ENCODE results near the gene CCDC159. TPM values are rescaled to one million over a fixed set of nuclear protein-coding genes. Genes with fewer than 3 reads are reported as not detected.

Gene CCDC159
- total and polyA plus RNA-seq, 2 of the 13 experiments (the other 11 are each of a cell fraction or from before 2014, with no cell fraction given) = 1.7 to 6.3 TPM

- TF ChIP-seq THAP9 (CRISPR knock-in tag; IDR thresholded peaks at IDR 0.05; ENCODE audit: borderline replicate concordance) (peak; percentile 71; the same call in 1 of the 2 replicates), RXRB (CRISPR knock-in tag; IDR thresholded peaks at IDR 0.05; ENCODE audit: borderline replicate concordance) (0 out of 2 replicates have a peak, but pooled peaks have one; percentile 18), KAT8 (CRISPR knock-in tag; IDR thresholded peaks at IDR 0.05) (peak; percentile 93), ZBTB7A (CRISPR knock-in tag; IDR thresholded peaks at IDR 0.05) (no peak), YY1 (IDR thresholded peaks at IDR 0.05; ENCODE audit: insufficient read depth, insufficient replicate concordance, low read depth, low read length) (peak; percentile 86), PLRG1 (conservative IDR thresholded peaks at IDR 0.05) (no peak), ZBTB20 (CRISPR knock-in tag; IDR thresholded peaks at IDR 0.05; ENCODE audit: borderline replicate concordance, low read depth) (no peak), HNRNPH1 (optimal IDR thresholded peaks at IDR 0.05; ENCODE audit: low read depth, low read length) (no peak), AGO2 (optimal IDR thresholded peaks at IDR 0.05; ENCODE audit: low read depth, low read length) (peak; percentile 67), TEAD3 (CRISPR knock-in tag; optimal IDR thresholded peaks at IDR 0.05; ENCODE audit: borderline replicate concordance) (peak; percentile 58), REST (IDR thresholded peaks at IDR 0.05; ENCODE audit: borderline replicate concordance in 1 of 2, low read depth in 1 of 2, low read length in 2 of 2) (0 out of 4 replicates have a peak, but pooled peaks of 1 of the 2 experiments have one; percentile 32), ZNF367 (CRISPR knock-in tag; IDR thresholded peaks at IDR 0.05; ENCODE audit: borderline replicate concordance) (no peak)
- TF ChIP-seq, protein P1, sequence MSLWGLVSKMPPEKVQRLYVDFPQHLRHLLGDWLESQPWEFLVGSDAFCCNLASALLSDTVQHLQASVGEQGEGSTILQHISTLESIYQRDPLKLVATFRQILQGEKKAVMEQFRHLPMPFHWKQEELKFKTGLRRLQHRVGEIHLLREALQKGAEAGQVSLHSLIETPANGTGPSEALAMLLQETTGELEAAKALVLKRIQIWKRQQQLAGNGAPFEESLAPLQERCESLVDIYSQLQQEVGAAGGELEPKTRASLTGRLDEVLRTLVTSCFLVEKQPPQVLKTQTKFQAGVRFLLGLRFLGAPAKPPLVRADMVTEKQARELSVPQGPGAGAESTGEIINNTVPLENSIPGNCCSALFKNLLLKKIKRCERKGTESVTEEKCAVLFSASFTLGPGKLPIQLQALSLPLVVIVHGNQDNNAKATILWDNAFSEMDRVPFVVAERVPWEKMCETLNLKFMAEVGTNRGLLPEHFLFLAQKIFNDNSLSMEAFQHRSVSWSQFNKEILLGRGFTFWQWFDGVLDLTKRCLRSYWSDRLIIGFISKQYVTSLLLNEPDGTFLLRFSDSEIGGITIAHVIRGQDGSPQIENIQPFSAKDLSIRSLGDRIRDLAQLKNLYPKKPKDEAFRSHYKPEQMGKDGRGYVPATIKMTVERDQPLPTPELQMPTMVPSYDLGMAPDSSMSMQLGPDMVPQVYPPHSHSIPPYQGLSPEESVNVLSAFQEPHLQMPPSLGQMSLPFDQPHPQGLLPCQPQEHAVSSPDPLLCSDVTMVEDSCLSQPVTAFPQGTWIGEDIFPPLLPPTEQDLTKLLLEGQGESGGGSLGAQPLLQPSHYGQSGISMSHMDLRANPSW (CRISPR knock-in tag; IDR thresholded peaks at IDR 0.05; ENCODE audit: borderline replicate concordance) = no peak
- TF ChIP-seq, protein P2, sequence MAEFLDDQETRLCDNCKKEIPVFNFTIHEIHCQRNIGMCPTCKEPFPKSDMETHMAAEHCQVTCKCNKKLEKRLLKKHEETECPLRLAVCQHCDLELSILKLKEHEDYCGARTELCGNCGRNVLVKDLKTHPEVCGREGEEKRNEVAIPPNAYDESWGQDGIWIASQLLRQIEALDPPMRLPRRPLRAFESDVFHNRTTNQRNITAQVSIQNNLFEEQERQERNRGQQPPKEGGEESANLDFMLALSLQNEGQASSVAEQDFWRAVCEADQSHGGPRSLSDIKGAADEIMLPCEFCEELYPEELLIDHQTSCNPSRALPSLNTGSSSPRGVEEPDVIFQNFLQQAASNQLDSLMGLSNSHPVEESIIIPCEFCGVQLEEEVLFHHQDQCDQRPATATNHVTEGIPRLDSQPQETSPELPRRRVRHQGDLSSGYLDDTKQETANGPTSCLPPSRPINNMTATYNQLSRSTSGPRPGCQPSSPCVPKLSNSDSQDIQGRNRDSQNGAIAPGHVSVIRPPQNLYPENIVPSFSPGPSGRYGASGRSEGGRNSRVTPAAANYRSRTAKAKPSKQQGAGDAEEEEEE (CRISPR knock-in tag; IDR thresholded peaks at IDR 0.05; ENCODE audit: borderline replicate concordance) = peak; percentile 82; the same call in 1 of the 2 replicates
- TF ChIP-seq, protein P3, sequence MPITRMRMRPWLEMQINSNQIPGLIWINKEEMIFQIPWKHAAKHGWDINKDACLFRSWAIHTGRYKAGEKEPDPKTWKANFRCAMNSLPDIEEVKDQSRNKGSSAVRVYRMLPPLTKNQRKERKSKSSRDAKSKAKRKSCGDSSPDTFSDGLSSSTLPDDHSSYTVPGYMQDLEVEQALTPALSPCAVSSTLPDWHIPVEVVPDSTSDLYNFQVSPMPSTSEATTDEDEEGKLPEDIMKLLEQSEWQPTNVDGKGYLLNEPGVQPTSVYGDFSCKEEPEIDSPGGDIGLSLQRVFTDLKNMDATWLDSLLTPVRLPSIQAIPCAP (CRISPR knock-in tag; IDR thresholded peaks at IDR 0.05; ENCODE audit: low read depth) = no peak
Measured at GRCh38 chr19:11374433-11375142, 28.3 kb downstream of the CCDC159 start, which contains the start of gene SWSAP1 (continued).
